ENCODE results near the gene BRD7. TPM values are rescaled to one million over a fixed set of nuclear protein-coding genes. Genes with fewer than 3 reads are reported as not detected.

Gene BRD7
- 64.5 and 69.7 TPM in 2 replicates for total RNA-seq
- total RNA-seq (2013) = 96.9 TPM
- polyA plus RNA-seq = 29.8 and 38.6 TPM in 2 replicates
- 16.5 and 40.4 TPM in 2 replicates for polyA minus RNA-seq

GRCh38 chr16:50368410-50369132 lies at the start of gene BRD7:
Gene BRD7, minus strand, starts transcription at chr16:50368988. Its CDS starts 214 bp downstream, at chr16:50368774.
- Mint-ChIP-seq H3K27me3 (peaks cover 4% of the 10 kb centered on the region), H3K4me3 (peak within 1 kb of the TSS; percentile 91), H3K27ac (peak within 1 kb of the TSS; percentile 88), H3K9me3 (ENCODE audit: insufficient read depth) (no peaks in the 10 kb centered on the region), H3K4me1 (peaks cover 41% of the 10 kb centered on the region)
- Histone ChIP-seq H3K4me2 (replicated peaks; ENCODE audit: low read depth, low read length, poor library complexity, severe bottlenecking) (peak within 1 kb of the TSS; percentile 88), H3K27ac (ENCODE audit: low read length in 2 of 2) (peak within 1 kb of the TSS; percentile 57 to 88), H3K4me1 (ENCODE audit: control insufficient read depth in 2 of 2, insufficient read depth in 2 of 2, low read length in 2 of 2) (peaks cover 26 to 32% of the 10 kb centered on the region in 2 donors), H3K9me3 (ENCODE audit: control extremely low read depth in 1 of 3, control insufficient read depth in 2 of 3, insufficient read depth in 1 of 3, low read length in 2 of 3) (no peaks in the 10 kb centered on the region), H3K9ac (ENCODE audit: low read length) (peak within 1 kb of the TSS; percentile 73), H3K27me3 (replicated peaks in 1 of 4; ENCODE audit: control extremely low read depth in 1 of 4, control insufficient read depth in 3 of 4, insufficient read depth in 4 of 4, low read length in 3 of 4) (no peaks in the 10 kb centered on the region), H3K79me2 (ENCODE audit: control insufficient read depth, insufficient read depth, low read length) (peaks cover 59% of the 10 kb centered on the region), H3K36me3 (replicated peaks in 1 of 2; ENCODE audit: control extremely low read depth in 1 of 2, control insufficient read depth in 1 of 2, extremely low read depth in 1 of 2, insufficient read depth in 2 of 2, low read length in 1 of 2) (peaks cover 9 to 16% of the 10 kb centered on the region in 2 experiments), H2AFZ (ENCODE audit: insufficient read depth, low read depth, low read length, poor library complexity, severe bottlenecking) (peak within 1 kb of the TSS; percentile 99), H4K20me1 (ENCODE audit: control insufficient read depth, insufficient read depth, low read length, poor library complexity, severe bottlenecking) (peaks cover 25% of the 10 kb centered on the region), H3K4me3 (ENCODE audit: control extremely low read depth in 1 of 5, extremely low read depth in 1 of 5, insufficient read depth in 1 of 5, low read depth in 2 of 5, low read length in 4 of 5) (peak within 1 kb of the TSS; percentile 45 to 82 (median 66))
- CTCF ChIA-PET = interaction anchor here (1.1 to 5.0 kb wide), 10 partner anchors 8 to 343 kb away, joined by 4 to 26 read pairs (median 6); partner anchors contain the start of gene CNEP1R1
- under 1% methylated on average over 109 of the region's 109 CpGs for WGBS (ENCODE audit: insufficient coverage)
- POLR2A ChIA-PET = interaction anchor here (0.7 kb wide), 1 partner anchor 27 kb away, joined by 3 read pairs; no protein-coding TSS in a partner anchor
- ATAC-seq (ENCODE audit: low read depth) (peak; percentile 95), DNase-seq (peak; percentile 85)
- intact Hi-C loops (cut with micrococcal nuclease) = loop anchor here (1.0 to 5.0 kb wide), 8 partner anchors 13 to 378 kb away; partner anchors contain the start of genes CNEP1R1, HEATR3, NKD1 and TENT4B
- TF ChIP-seq CTCF (IDR thresholded peaks at IDR 0.05) = peak; percentile 56
- TF ChIP-seq EZH2 (IDR thresholded peaks at IDR 0.05; ENCODE audit: borderline replicate concordance, insufficient read depth, low read depth, low read length, poor library complexity, severe bottlenecking) = no peak

- H3K27ac Mint-ChIP-seq = no peak overlapping the region
- Histone ChIP-seq H3K4me1 (ENCODE audit: control insufficient read depth in 2 of 2, insufficient read depth in 2 of 2, low read length in 2 of 2) (no peaks in the 10 kb centered on the region), H3K9ac (ENCODE audit: low read length) (no peak overlapping the region), H4K20me1 (ENCODE audit: control insufficient read depth, insufficient read depth, low read length, poor library complexity, severe bottlenecking) (no peaks in the 10 kb centered on the region), H3K36me3 (replicated peaks in 1 of 2; ENCODE audit: control extremely low read depth in 1 of 2, control insufficient read depth in 1 of 2, extremely low read depth in 1 of 2, insufficient read depth in 2 of 2, low read length in 1 of 2) (no peaks in the 10 kb centered on the region), H3K79me2 (ENCODE audit: control insufficient read depth, insufficient read depth, low read length) (no peaks in the 10 kb centered on the region), H3K27ac (ENCODE audit: low read length in 2 of 2) (no peak overlapping the region), H2AFZ (ENCODE audit: insufficient read depth, low read depth, low read length, poor library complexity, severe bottlenecking) (no peak overlapping the region), H3K9me3 (ENCODE audit: control extremely low read depth in 1 of 3, control insufficient read depth in 2 of 3, insufficient read depth in 1 of 3, low read length in 2 of 3) (peaks cover 11 to 23% (median 14%) of the 10 kb centered on the region in 3 donors), H3K4me2 (replicated peaks; ENCODE audit: low read depth, low read length, poor library complexity, severe bottlenecking) (no peak overlapping the region), H3K27me3 (replicated peaks in 1 of 4; ENCODE audit: control extremely low read depth in 1 of 4, control insufficient read depth in 3 of 4, insufficient read depth in 4 of 4, low read length in 3 of 4) (peaks cover 0 to 5% (median 2%) of the 10 kb centered on the region in 4 experiments), H3K4me3 (ENCODE audit: control extremely low read depth in 1 of 5, extremely low read depth in 1 of 5, insufficient read depth in 1 of 5, low read depth in 2 of 5, low read length in 4 of 5) (no peak overlapping the region)
- no peak for ATAC-seq (ENCODE audit: low read depth)
- CTCF ChIA-PET = no interaction called here
- H3K4me1 Mint-ChIP-seq = no peaks in the 10 kb centered on the region
- intact Hi-C loops (cut with micrococcal nuclease) = no loop called here
- no peak overlapping the region for H3K4me3 Mint-ChIP-seq
- TF ChIP-seq CTCF (IDR thresholded peaks at IDR 0.05) = no peak
- TF ChIP-seq EZH2 (IDR thresholded peaks at IDR 0.05; ENCODE audit: borderline replicate concordance, insufficient read depth, low read depth, low read length, poor library complexity, severe bottlenecking) = no peak
- no CpG with 5 or more reads among the region's 3 CpGs for WGBS (ENCODE audit: insufficient coverage)
- DNase-seq = no peak
- peaks cover 22% of the 10 kb centered on the region for H3K27me3 Mint-ChIP-seq
- H3K9me3 Mint-ChIP-seq (ENCODE audit: insufficient read depth) = peaks cover 21% of the 10 kb centered on the region
- POLR2A ChIA-PET = no interaction called here
These were observed 47.6 kb upstream of the BRD7 start for GRCh38 chr16:50416388-50416787.
